Small intestine (tissue), 7 donors: Measurements from ENCODE around the gene KCNH2. TPM values are rescaled to one million over a fixed set of nuclear protein-coding genes. Genes with fewer than 3 reads are reported as not detected.

Experiments
- DNase-seq, 2 donors: peaks; one replicate each; pipeline versions ENCODE4 v3.0.0 to v3.0.0-alpha.2; 2013
- FAIRE-seq: peaks from 2 replicates; lab custom pipeline; 2012; peaks lifted over from hg19 to GRCh38; lab: Jason Lieb, UNC
- H3K27ac ChIP-seq, 3 donors: one replicate each; pipeline ENCODE4 v1.5.1; 2013; ENCODE audit warnings: low read length in 2 of 3, mild to moderate bottlenecking in 2 of 3, control low read depth in 1 of 3, inconsistent platforms in 1 of 3, low read depth in 1 of 3, moderate library complexity in 1 of 3
- H3K27me3 ChIP-seq, 3 donors: one replicate each; pipeline ENCODE4 v1.6.1; 2013; ENCODE audit warnings: low read length in 3 of 3, inconsistent platforms in 1 of 3; ENCODE audit not compliant: control insufficient read depth in 3 of 3, insufficient read depth in 3 of 3
- H3K36me3 ChIP-seq, 3 donors: one replicate each; pipeline ENCODE4 v1.6.1; 2013; ENCODE audit warnings: low read length in 3 of 3, inconsistent platforms in 1 of 3, low read depth in 1 of 3, mild to moderate bottlenecking in 1 of 3, moderate library complexity in 1 of 3; ENCODE audit not compliant: control insufficient read depth in 3 of 3, insufficient read depth in 2 of 3
- H3K4me1 ChIP-seq, 3 donors: one replicate each; pipeline ENCODE4 v1.6.1; 2013; ENCODE audit warnings: low read length in 2 of 3, inconsistent platforms in 1 of 3, low read depth in 1 of 3, mild to moderate bottlenecking in 1 of 3, moderate library complexity in 1 of 3; ENCODE audit not compliant: control insufficient read depth in 3 of 3, insufficient read depth in 2 of 3
- H3K4me3 ChIP-seq, 3 donors: one replicate each; pipeline ENCODE4 v1.5.1; 2013; ENCODE audit warnings: low read length in 3 of 3, control low read depth in 1 of 3, inconsistent platforms in 1 of 3, low read depth in 1 of 3, mild to moderate bottlenecking in 1 of 3, moderate library complexity in 1 of 3
- H3K9me3 ChIP-seq, 2 donors: one replicate each; pipeline ENCODE4 v1.6.1; 2013; ENCODE audit warnings: low read depth in 1 of 2, low read length in 1 of 2; ENCODE audit not compliant: control insufficient read depth in 2 of 2, insufficient read depth in 1 of 2
- WGBS, 3 donors: extraction: QIAGEN DNeasy Blood & Tissue Kit; methylation state at CpG; one replicate each; pipeline ENCODE4 v1.1.7; 2013; 5-methylcytosine and 5-hydroxymethylcytosine counted together
- polyA plus RNA-seq, 4 donors: library from polyadenylated mRNA; stranded (reverse) in 3 of 4; unstranded in 1 of 4; fragments of 200-250 nt in 3 of 4; fragments of 120-200 nt in 1 of 4; gene quantifications; one replicate each; pipeline versions ENCODE4 v1.2.1 to v1.2.3, GENCODE V29; 2013
- donor health status: healthy with polysubstance abuse.
- donor health status: control.
- donor health status: control.
- donor health status: Bipolar disorder and iron deficiency.
- donor health status: healthy.

The KCNH2 gene
- polyA plus RNA-seq, 4 donors: 2.4 to 5.7 (median 3.7) TPM; not detected in 1

DNA sequence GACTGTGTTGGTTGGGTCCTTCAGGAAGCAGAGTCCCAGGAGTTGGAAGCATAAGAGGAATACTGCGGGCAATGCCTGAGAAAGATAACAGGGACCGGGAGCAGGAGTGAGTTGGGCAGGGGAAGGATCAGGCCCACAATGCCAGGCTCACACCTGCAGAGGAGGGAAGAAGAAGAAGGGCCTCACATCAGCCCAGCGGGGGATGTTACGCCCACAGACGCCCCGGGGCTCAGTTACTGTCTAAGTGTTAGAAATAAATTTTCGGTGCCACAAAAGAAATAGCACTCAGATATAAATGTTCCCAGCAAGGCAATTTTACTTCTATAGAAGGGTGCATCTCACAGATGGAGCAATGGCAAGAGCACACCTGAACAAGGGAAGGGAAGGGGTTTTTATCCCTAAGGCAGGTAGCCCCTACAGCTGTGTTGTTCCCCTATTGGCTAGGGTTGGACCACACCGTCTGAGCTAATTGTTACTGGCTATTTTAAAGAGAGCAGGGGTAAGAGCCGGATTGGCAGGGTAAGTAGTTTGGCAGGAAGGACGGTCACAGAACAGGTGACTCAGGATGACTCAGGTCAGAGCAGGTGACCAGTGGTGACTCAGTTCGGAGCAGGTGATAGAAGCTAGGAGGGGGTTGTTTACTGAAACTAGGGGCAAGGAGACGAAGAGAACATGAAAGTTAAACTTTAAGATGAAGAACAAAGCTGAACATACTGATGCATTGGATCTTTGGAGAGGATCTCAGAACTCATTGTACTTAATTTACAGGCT, 12.5 kb upstream of the KCNH2 start, which contains the start of gene NOS3:
Gene NOS3, plus strand, starts transcription at position 602 of the 771 bp plus-strand sequence. CDS start 2,787 bp downstream, outside the sequence.
- H3K27me3 ChIP-seq: no peaks in the 10 kb centered on the region
- DNase-seq: no peak
- no peak within 1 kb of the TSS for H3K27ac ChIP-seq
- no peaks in the 10 kb centered on the region for H3K36me3 ChIP-seq
- peaks cover 0 to 17% of the 10 kb centered on the region in 2 donors for H3K9me3 ChIP-seq
- no peak within 1 kb of the TSS for H3K4me3 ChIP-seq
- peaks cover 0 to 17% (median 0%) of the 10 kb centered on the region in 3 donors for H3K4me1 ChIP-seq
- WGBS, 3 donors: 77 to 88% (median 78%) methylated on average over 12 of the region's 12 CpGs
- FAIRE-seq: no peak

DNA sequence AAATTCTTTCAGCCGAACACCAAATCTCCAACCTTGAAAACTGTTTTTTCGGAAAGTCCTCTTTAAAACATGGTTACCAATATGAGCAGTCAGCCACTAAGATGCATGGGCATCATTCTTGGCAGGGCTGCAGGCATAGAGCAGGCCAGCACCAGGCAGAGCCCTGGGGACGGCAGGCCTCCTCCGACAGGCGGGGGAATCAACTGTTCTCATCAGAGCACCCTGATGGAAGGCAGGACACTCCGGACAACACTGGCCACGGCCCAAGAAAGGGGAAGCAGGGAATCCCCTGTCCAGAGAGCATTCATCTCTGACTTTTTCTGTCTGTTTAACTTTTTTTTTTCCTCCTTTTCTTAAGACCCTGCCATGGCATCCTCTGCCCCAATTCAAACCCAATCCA, 11.3 kb upstream of the KCNH2 start:
- peaks cover 0 to 12% (median 0%) of the 10 kb centered on the region in 3 donors for H3K4me1 ChIP-seq
- FAIRE-seq (no peak), DNase-seq (no peak)
- H3K4me3 ChIP-seq: no peak overlapping the region
- H3K27me3 ChIP-seq: no peaks in the 10 kb centered on the region
- peaks cover 0 to 17% of the 10 kb centered on the region in 2 donors for H3K9me3 ChIP-seq
- 55 to 81% (median 79%) methylated on average over 5 to 7 of the region's 7 CpGs for WGBS, 3 donors
- peak overlapping the region in 2 of 3 donors; percentile 50 to 63 for H3K27ac ChIP-seq
- H3K36me3 ChIP-seq: no peaks in the 10 kb centered on the region

DNA sequence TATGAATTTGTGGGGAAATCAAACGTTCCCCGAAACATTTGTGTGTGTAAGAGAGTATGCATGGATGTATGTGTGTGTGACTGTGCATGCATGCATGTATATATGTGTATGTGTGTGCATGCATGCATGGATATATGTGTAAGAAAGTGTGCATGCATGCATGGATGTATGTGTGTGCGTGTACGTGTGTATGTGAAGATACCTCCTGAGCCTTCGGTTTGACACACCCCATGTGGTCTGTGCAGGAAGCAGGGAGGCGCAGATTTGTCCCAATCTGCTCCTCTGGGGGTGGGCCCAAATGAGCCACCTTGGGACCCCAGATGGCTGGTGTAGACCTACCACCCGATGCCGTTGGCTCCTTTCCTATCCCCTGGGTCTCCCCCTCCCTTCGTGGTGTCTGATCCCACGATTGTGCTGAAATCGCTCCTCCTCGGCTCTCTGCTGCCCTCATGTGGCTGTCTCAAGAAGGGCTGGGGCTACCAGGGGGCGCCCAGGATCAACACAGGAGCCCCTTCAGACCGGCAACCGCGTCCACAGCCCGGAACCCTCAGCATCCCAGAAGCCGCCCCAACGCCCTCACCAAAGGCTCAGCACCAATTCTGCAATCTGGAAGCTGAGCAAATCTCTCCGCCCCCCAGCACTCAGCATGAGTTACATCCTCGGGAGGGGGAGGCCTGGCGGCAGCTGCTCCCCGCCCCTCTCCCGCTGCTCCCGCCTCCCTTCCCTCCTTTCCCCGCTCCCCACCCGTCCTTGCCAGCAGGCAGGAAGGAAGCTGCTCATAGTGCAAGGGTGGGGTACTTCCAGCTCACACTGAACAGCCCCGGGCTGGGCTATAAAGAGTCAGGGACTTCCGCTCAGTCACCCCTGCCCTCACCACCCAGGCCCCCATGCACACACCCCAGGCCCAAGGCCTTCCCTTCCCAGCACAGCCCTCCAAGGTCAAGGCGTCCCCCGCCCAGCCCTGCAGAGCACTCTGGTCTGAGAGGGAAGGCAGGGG, 10.4 kb upstream of the KCNH2 start:
- Histone ChIP-seq H3K4me3 (no peak overlapping the region), H3K27me3 (no peaks in the 10 kb centered on the region), H3K27ac (peak overlapping the region in 2 of 3 donors; percentile 50 to 63), H3K9me3 (peaks cover 0 to 17% of the 10 kb centered on the region in 2 donors), H3K36me3 (no peaks in the 10 kb centered on the region), H3K4me1 (peaks cover 0 to 12% (median 0%) of the 10 kb centered on the region in 3 donors)
- DNase-seq (peak in 1 of 2 donors; percentile 80), FAIRE-seq (no peak)
- WGBS, 3 donors: 11 to 14% (median 12%) methylated on average over 28 to 31 of the region's 31 CpGs

DNA sequence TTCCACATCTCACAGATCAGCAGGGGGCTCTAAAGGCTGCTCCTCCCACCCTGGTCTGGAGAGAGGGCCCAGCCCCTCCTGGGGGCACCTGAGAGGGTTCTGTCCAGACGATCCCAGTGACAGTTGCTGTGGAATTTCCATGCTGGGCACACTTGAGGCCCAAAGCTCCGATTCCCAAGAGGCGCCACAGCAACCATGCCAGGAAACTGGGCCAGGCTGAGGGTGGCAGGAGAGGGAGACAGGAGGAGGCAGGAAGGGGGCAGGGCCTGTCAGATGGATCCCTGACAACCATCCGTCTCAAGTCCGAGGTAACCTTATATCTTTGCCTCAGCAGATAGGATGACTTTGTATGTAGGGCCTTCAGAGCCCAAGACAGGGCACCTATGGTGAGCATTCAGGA, 8.4 kb upstream of the KCNH2 start:
- H3K4me1 ChIP-seq: peaks cover 0 to 12% (median 0%) of the 10 kb centered on the region in 3 donors
- peaks cover 0 to 4% (median 2%) of the 10 kb centered on the region in 3 donors for H3K27me3 ChIP-seq
- DNase-seq: no peak
- H3K36me3 ChIP-seq: no peaks in the 10 kb centered on the region
- no peak overlapping the region for H3K27ac ChIP-seq
- H3K9me3 ChIP-seq: peaks cover 0 to 17% of the 10 kb centered on the region in 2 donors
- 67 to 78% (median 72%) methylated on average over 5 of the region's 5 CpGs for WGBS, 3 donors
- no peak for FAIRE-seq
- no peak overlapping the region for H3K4me3 ChIP-seq

DNA sequence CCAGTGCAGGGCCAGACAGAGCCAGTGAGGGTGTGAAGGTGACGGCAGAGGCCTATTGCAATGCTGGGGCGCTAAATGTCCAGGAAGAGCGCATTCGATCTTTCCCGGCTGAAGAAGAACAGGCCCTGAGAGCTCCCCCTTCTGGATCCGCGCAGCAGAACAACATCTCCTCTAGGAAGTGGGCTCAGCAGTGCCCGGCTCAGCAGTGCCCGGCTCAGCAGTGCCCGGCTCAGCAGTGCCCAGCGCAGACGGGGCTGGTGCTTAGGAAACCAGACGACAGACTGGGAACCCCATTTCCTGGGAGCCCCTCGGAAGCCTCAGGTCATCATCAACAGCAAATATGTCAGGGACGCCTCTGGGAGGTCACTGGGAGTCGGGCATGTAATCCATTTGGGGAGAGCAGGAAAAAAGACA, 8.0 kb upstream of the KCNH2 start:
- Histone ChIP-seq H3K27ac (no peak overlapping the region), H3K4me3 (no peak overlapping the region), H3K36me3 (no peaks in the 10 kb centered on the region), H3K27me3 (peaks cover 0 to 9% (median 3%) of the 10 kb centered on the region in 3 donors), H3K9me3 (peaks cover 0 to 13% of the 10 kb centered on the region in 2 donors), H3K4me1 (peaks cover 0 to 12% (median 0%) of the 10 kb centered on the region in 3 donors)
- DNase-seq: peak; percentile 70 to 80
- WGBS, 3 donors: 6 to 8% (median 8%) methylated on average over 16 of the region's 16 CpGs
- no peak for FAIRE-seq

DNA sequence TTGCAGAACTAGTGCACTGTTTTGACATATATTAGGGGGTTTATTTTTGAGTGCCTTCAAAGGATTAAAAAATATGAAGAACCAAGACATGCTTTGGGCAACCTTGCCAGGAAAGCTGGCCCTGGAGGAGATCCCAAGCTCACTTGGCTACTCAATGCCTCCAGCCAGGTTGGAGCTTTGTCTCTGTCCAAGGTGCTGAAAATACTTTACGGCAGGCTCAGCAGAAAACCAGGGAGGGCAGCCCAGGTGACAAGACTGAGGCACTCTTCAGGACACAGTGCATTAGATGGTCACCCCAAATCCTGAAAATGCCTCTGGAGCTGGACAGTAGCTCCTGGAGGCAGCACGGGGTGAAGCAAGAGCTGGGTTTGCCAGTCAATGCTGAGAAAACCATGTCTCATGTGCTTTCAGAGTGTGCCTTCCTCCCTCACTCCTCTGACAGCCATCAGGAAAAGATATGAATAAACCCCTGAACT, 5.8 kb upstream of the KCNH2 start:
- H3K4me3 ChIP-seq: no peak overlapping the region
- no peak overlapping the region for H3K27ac ChIP-seq
- no peaks in the 10 kb centered on the region for H3K36me3 ChIP-seq
- FAIRE-seq (no peak), DNase-seq (peak; percentile 38 to 78)
- WGBS, 3 donors: 3 to 9% (median 6%) methylated on average over 2 of the region's 2 CpGs
- no peaks in the 10 kb centered on the region for H3K9me3 ChIP-seq
- H3K27me3 ChIP-seq: peaks cover 0 to 29% (median 6%) of the 10 kb centered on the region in 3 donors
- H3K4me1 ChIP-seq: peaks cover 0 to 17% (median 0%) of the 10 kb centered on the region in 3 donors

DNA sequence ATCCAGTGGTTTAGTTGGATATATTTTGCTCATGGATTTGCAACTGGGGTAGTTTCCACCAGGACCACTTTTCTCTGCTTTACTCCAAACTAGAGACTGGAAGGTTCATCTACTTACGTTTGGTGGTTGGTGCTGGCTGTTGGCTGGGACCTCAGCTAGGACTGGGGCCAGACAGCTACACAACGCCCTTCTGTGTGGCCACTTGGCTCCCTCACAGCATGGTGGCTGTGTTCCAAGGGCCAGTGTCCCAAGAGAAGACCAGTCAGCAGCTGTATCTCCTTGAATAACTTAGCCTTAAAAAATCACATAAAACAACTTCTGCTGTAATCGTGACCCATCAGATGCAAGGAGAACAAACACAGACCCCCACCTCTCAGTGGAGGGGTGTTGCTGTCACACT, 4.2 kb upstream of the KCNH2 start:
- Histone ChIP-seq H3K9me3 (no peaks in the 10 kb centered on the region), H3K27me3 (peaks cover 0 to 38% (median 6%) of the 10 kb centered on the region in 3 donors), H3K4me3 (no peak overlapping the region), H3K27ac (no peak overlapping the region), H3K4me1 (peaks cover 0 to 15% (median 5%) of the 10 kb centered on the region in 3 donors), H3K36me3 (no peaks in the 10 kb centered on the region)
- 28 to 43% (median 35%) methylated on average over 3 of the region's 3 CpGs for WGBS, 3 donors
- no peak for DNase-seq
- no peak for FAIRE-seq

DNA sequence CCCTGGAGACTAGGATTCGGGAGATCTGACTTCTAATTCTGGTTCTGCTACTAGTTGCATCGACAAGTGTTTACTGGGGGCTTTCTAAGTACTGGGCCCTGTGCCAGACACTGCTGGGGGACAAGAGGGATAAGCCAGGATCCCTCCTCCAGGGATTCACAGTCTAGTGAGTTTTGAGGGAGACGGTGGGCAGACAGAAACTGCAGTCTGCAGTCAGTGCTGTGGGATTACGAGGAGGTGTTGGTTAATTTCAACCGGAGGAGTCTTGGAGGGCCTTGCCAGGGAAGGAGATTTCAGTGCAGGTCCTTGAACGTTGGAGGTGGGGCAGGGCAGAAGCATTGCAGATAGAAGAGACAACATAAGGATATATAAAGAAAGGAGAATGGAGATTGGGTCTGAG, 3.5 kb upstream of the KCNH2 start:
- Histone ChIP-seq H3K27me3 (peaks cover 0 to 45% (median 6%) of the 10 kb centered on the region in 3 donors), H3K9me3 (no peaks in the 10 kb centered on the region), H3K27ac (no peak overlapping the region), H3K36me3 (no peaks in the 10 kb centered on the region), H3K4me3 (no peak overlapping the region), H3K4me1 (peaks cover 0 to 22% (median 5%) of the 10 kb centered on the region in 3 donors)
- DNase-seq: no peak
- FAIRE-seq: no peak
- 61 to 72% (median 69%) methylated on average over 5 to 6 of the region's 6 CpGs for WGBS, 3 donors
